Naive thymus-derived CD8-positive, alpha-beta T cell (primary cell): Measurements from ENCODE around the gene OR51M1. TPM values are rescaled to one million over a fixed set of nuclear protein-coding genes. Genes with fewer than 3 reads are reported as not detected.

Source experiments
- ATAC-seq, 2 donors: fragments of 150-1000 bp; cut with Tn5 transposase in 1 of 2; sonication (Bioruptor Pico), chemical (Tn5 transposase) in 1 of 2; 1 replicate in 1 of 2; 2 replicates in 1 of 2; pipeline ENCODE4 v1.10.0; 2021; ENCODE audit warnings: mild to moderate bottlenecking in 2 of 2, moderate library complexity in 2 of 2
- POLR2A ChIA-PET: fragments of 350-600 bp; sonication (Branson Sonifier 250); formaldehyde crosslinking; loops from one replicate; lab custom pipeline; 2021; ENCODE audit warnings: antibody characterized with exemption; lab: Charles Lee
- DNase-seq, 10 donors: peaks; one replicate each; pipeline versions ENCODE4 v3.0.0 to v3.0.0-alpha.2; 2020 to 2022
- H3K27ac Mint-ChIP-seq, 10 donors: one replicate each; pipeline ENCODE4 v1.8.0; 2020 to 2022; ENCODE audit warnings: mild to moderate bottlenecking in 10 of 10, mixed read lengths in 10 of 10, moderate library complexity in 4 of 10, inconsistent platforms in 1 of 10
- H3K27me3 Mint-ChIP-seq, 5 donors: one replicate each; pipeline ENCODE4 v1.8.0; 2021 to 2022; ENCODE audit warnings: mixed read lengths in 5 of 5
- H3K36me3 Mint-ChIP-seq, 3 donors: one replicate each; pipeline ENCODE4 v1.8.0; 2020 to 2022; ENCODE audit warnings: mixed read lengths in 3 of 3, mild to moderate bottlenecking in 2 of 3, inconsistent platforms in 1 of 3
- H3K4me1 Mint-ChIP-seq, 4 donors: one replicate each; pipeline ENCODE4 v1.8.0; 2021 to 2022; ENCODE audit warnings: mixed read lengths in 4 of 4
- H3K4me3 Mint-ChIP-seq, 10 donors: one replicate each; pipeline ENCODE4 v1.8.0; 2020 to 2022; ENCODE audit warnings: mild to moderate bottlenecking in 10 of 10, mixed read lengths in 10 of 10, moderate library complexity in 6 of 10, inconsistent platforms in 1 of 10
- H3K9me3 Mint-ChIP-seq, 9 donors: one replicate each; pipeline ENCODE4 v1.8.0; 2020 to 2022; ENCODE audit warnings: mixed read lengths in 9 of 9, mild to moderate bottlenecking in 3 of 9, inconsistent platforms in 1 of 9, moderate library complexity in 1 of 9
- polyA plus RNA-seq, 3 donors: library from polyadenylated mRNA; unstranded; fragments of 300-500 nt; fragmentation: Illumina TruSeq; gene quantifications; one replicate each; pipeline ENCODE4 v1.2.3, GENCODE V29; 2021
- total RNA-seq, 8 experiments: library from RNA in 2 of 8; stranded (reverse) in 2 of 8; gene quantifications; one replicate each; pipeline ENCODE4 v1.2.3 and lab custom pipeline; 2021 to 2026

The OR51M1 gene
- total and polyA plus RNA-seq, 5 experiments from 2014 or later, result not detected

- peaks cover 16 to 35% (median 20%) of the 10 kb centered on the region in 5 donors for H3K27me3 Mint-ChIP-seq
- H3K27ac Mint-ChIP-seq, result no peak overlapping the region
- DNase-seq, result no peak
- no peaks in the 10 kb centered on the region for H3K4me1 Mint-ChIP-seq
- H3K36me3 Mint-ChIP-seq, result no peaks in the 10 kb centered on the region
- no peak for ATAC-seq
- H3K4me3 Mint-ChIP-seq, result no peak overlapping the region
- peaks cover 0 to 9% (median 0%) of the 10 kb centered on the region in 9 donors for H3K9me3 Mint-ChIP-seq
- POLR2A ChIA-PET, result no interaction called here
Measured at GRCh38 chr11:5405173-5405572, 21.6 kb downstream of the OR51M1 start.

GRCh38 chr11:5420993-5421392, 37.4 kb downstream of the OR51M1 start:
- ATAC-seq, result no peak
- no peak for DNase-seq
- Mint-ChIP-seq H3K4me3 (no peak overlapping the region), H3K36me3 (no peaks in the 10 kb centered on the region), H3K27ac (no peak overlapping the region), H3K27me3 (peaks cover 3 to 20% (median 10%) of the 10 kb centered on the region in 5 donors), H3K4me1 (peaks cover 0 to 1% (median 0%) of the 10 kb centered on the region in 4 donors), H3K9me3 (peaks cover 0 to 4% (median 0%) of the 10 kb centered on the region in 9 donors)
- POLR2A ChIA-PET, result no interaction called here

GRCh38 chr11:5421811-5422210, 38.2 kb downstream of the OR51M1 start, which contains the start of gene OR51Q1:
Gene OR51Q1 (plus strand): TSS chr11:5422111. CDS start chr11:5422201, 90 bp downstream.
- Mint-ChIP-seq H3K27ac (no peak within 1 kb of the TSS), H3K27me3 (peaks cover 3 to 20% (median 10%) of the 10 kb centered on the region in 5 donors), H3K4me3 (no peak within 1 kb of the TSS), H3K4me1 (peaks cover 0 to 1% (median 0%) of the 10 kb centered on the region in 4 donors), H3K36me3 (no peaks in the 10 kb centered on the region), H3K9me3 (peaks cover 0 to 4% (median 0%) of the 10 kb centered on the region in 9 donors)
- ATAC-seq (no peak), DNase-seq (no peak)
- POLR2A ChIA-PET, result no interaction called here

GRCh38 chr11:5423131-5423530, 39.5 kb downstream of the OR51M1 start:
- Mint-ChIP-seq H3K27me3 (peaks cover 7 to 23% (median 14%) of the 10 kb centered on the region in 5 donors), H3K9me3 (peaks cover 0 to 3% (median 0%) of the 10 kb centered on the region in 9 donors), H3K4me3 (no peak overlapping the region), H3K27ac (no peak overlapping the region), H3K36me3 (no peaks in the 10 kb centered on the region), H3K4me1 (peaks cover 0 to 1% (median 0%) of the 10 kb centered on the region in 4 donors)
- POLR2A ChIA-PET, result no interaction called here
- ATAC-seq (no peak), DNase-seq (no peak)

GRCh38 chr11:5441414-5441813, 57.8 kb downstream of the OR51M1 start, which contains the start of gene OR51I1:
Gene OR51I1 (minus strand): TSS chr11:5441514. CDS start chr11:5441514, 0 bp downstream.
- Mint-ChIP-seq H3K27ac (no peak within 1 kb of the TSS), H3K4me1 (no peaks in the 10 kb centered on the region), H3K27me3 (peaks cover 6 to 34% (median 16%) of the 10 kb centered on the region in 5 donors), H3K4me3 (no peak within 1 kb of the TSS), H3K36me3 (no peaks in the 10 kb centered on the region), H3K9me3 (peaks cover 0 to 5% (median 0%) of the 10 kb centered on the region in 9 donors)
- no peak for ATAC-seq
- POLR2A ChIA-PET, result no interaction called here
- no peak for DNase-seq

Other genes starting within 250 kb of the OR51M1 start
- not detected for gene OR52A5, start 245.5 kb upstream of the OR51M1 start, total RNA-seq
- gene OR52A5, start 245.5 kb upstream of the OR51M1 start, polyA plus RNA-seq, result not detected
- not detected for gene OR52A1, start 229.1 kb upstream of the OR51M1 start, total RNA-seq
- not detected for gene OR52A1, start 229.1 kb upstream of the OR51M1 start, polyA plus RNA-seq
- gene OR51V1, start 183.1 kb upstream of the OR51M1 start, total RNA-seq, result not detected
- gene OR51V1, start 183.1 kb upstream of the OR51M1 start, polyA plus RNA-seq, result not detected
- gene HBB, start 156.7 kb upstream of the OR51M1 start, total RNA-seq, result not detected
- under 1 TPM in 2 of 3 donors, not detected in 1; 0.88 to 0.89 TPM for gene HBB, start 156.7 kb upstream of the OR51M1 start, polyA plus RNA-seq
- gene HBD, start 149.3 kb upstream of the OR51M1 start, total RNA-seq, result not detected
- not detected for gene HBD, start 149.3 kb upstream of the OR51M1 start, polyA plus RNA-seq
- gene HBG1, start 134.0 kb upstream of the OR51M1 start, total RNA-seq, result not detected
- gene HBG1, start 134.0 kb upstream of the OR51M1 start, polyA plus RNA-seq, result not detected
- gene HBG2, start 129.0 kb upstream of the OR51M1 start, total RNA-seq, result not detected
- not detected for gene HBG2, start 129.0 kb upstream of the OR51M1 start, polyA plus RNA-seq
- gene HBE1, start 113.9 kb upstream of the OR51M1 start, total RNA-seq, result not detected
- gene HBE1, start 113.9 kb upstream of the OR51M1 start, polyA plus RNA-seq, result not detected
- gene OR51B4, start 81.9 kb upstream of the OR51M1 start, total RNA-seq, result not detected
- gene OR51B4, start 81.9 kb upstream of the OR51M1 start, polyA plus RNA-seq, result not detected
- gene OR51B2, start 59.5 kb upstream of the OR51M1 start, total RNA-seq, result not detected
- not detected for gene OR51B2, start 59.5 kb upstream of the OR51M1 start, polyA plus RNA-seq
- gene OR51B5, start 40.3 kb upstream of the OR51M1 start, total RNA-seq, result not detected
- gene OR51B5, start 40.3 kb upstream of the OR51M1 start, polyA plus RNA-seq, result not detected
- gene OR51B6, start 32.3 kb upstream of the OR51M1 start, total RNA-seq, result not detected
- gene OR51B6, start 32.3 kb upstream of the OR51M1 start, polyA plus RNA-seq, result not detected
- not detected for gene OR51Q1, start 38.3 kb downstream of the OR51M1 start, total RNA-seq
- not detected for gene OR51Q1, start 38.3 kb downstream of the OR51M1 start, polyA plus RNA-seq
- not detected for gene OR51I1, start 57.7 kb downstream of the OR51M1 start, total RNA-seq
- not detected for gene OR51I1, start 57.7 kb downstream of the OR51M1 start, polyA plus RNA-seq
- gene OR51I2, start 65.5 kb downstream of the OR51M1 start, total RNA-seq, result not detected
- not detected for gene OR51I2, start 65.5 kb downstream of the OR51M1 start, polyA plus RNA-seq
- gene OR52D1, start 104.9 kb downstream of the OR51M1 start, total RNA-seq, result not detected
- gene OR52D1, start 104.9 kb downstream of the OR51M1 start, polyA plus RNA-seq, result not detected
- under 1 TPM in 1 of 2 experiments, not detected in 1; 0.41 TPM for gene UBQLN3, start 126.1 kb downstream of the OR51M1 start, total RNA-seq
- not detected for gene UBQLN3, start 126.1 kb downstream of the OR51M1 start, polyA plus RNA-seq
- under 1 TPM; 0.47 TPM for gene UBQLNL, start 132.9 kb downstream of the OR51M1 start, total RNA-seq
- not detected for gene UBQLNL, start 132.9 kb downstream of the OR51M1 start, polyA plus RNA-seq
- not detected for gene OR52H1, start 164.7 kb downstream of the OR51M1 start, total RNA-seq
- not detected for gene OR52H1, start 164.7 kb downstream of the OR51M1 start, polyA plus RNA-seq
- gene OR52B6, start 197.1 kb downstream of the OR51M1 start, total RNA-seq, result not detected
- gene OR52B6, start 197.1 kb downstream of the OR51M1 start, polyA plus RNA-seq, result not detected
- gene TRIM6, start 212.8 kb downstream of the OR51M1 start, total RNA-seq, result not detected
- gene TRIM6, start 212.8 kb downstream of the OR51M1 start, polyA plus RNA-seq, result not detected
- 10 to 100 TPM; 12.5 to 12.6 TPM for gene TRIM34, start 241.2 kb downstream of the OR51M1 start, total RNA-seq
- 10 to 100 TPM; 10.8 to 13.1 (median 12.1) TPM for gene TRIM34, start 241.2 kb downstream of the OR51M1 start, polyA plus RNA-seq